SW480 (cell line): Measurements from ENCODE around the gene NDST3.

Source experiments
- DNase-seq: peaks from one replicate; pipeline ENCODE4 v3.0.0-alpha.2; 2016; ENCODE audit warnings: low spot score

Gene NDST3

DNA sequence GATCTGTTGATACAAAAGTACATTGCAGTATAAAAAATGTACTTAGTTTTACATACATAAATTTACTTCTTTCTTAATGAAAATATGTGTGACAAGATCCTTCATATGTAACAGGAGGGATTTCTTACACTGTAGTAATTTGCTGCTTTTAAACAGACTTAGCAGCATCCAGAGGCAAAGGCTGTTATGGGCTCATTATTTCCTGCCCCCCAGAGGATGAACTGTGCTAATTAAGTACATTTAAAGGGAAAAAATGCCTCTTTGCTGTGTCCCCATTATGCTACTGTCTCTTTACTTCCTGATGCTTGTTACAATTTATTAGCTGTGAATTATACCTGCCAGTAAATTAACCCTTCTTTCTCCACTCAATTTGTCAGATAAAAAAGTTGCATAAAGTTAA lies 47.1 kb downstream of the NDST3 start:
- no peak for DNase-seq

DNA sequence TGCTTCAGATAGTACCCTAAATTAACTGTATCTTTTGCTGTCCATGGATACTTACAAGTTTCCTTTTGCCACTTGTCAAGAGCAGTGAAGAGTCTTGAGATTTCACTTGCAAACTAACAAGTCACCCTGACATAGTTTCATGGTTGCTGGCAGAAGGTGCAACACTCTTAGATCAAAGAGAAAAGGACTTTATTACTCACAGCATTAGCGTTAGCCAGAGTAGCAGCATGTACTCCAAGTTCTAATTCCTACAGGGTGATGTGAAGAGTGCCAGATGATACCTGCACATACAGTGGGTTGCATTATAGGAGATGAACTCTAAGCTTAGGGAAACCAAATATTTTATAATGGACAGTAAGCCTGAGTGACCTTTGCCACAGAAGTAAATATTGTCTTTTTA lies 47.9 kb downstream of the NDST3 start:
- no peak for DNase-seq

- no peak for DNase-seq
Measured at GRCh38 chr4:118085700-118086099, 51.4 kb downstream of the NDST3 start.

- DNase-seq, result peak; percentile 5
Measured at GRCh38 chr4:118086344-118086743, 52.1 kb downstream of the NDST3 start.

DNA sequence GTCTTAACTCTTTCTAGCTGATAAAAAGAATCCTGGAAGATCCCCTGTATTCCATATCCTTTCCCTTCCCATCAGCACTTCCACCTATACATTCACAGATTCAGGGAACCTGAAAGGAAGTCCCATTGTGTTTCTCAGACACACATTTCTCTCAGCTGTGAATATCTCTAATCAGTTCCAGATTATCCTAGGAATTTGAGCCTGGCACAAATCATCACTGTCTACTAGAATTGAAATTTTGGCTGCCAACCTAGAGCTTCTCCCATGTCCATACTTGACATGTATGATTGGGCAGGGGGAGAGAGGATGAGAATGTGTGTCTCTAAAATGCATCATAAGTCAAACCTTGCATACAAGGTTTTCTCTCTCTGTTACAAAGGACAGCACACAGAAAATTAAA lies 53.1 kb downstream of the NDST3 start:
- DNase-seq, result no peak

GRCh38 chr4:118099106-118099505 lies 64.8 kb downstream of the NDST3 start:
- no peak for DNase-seq

DNA sequence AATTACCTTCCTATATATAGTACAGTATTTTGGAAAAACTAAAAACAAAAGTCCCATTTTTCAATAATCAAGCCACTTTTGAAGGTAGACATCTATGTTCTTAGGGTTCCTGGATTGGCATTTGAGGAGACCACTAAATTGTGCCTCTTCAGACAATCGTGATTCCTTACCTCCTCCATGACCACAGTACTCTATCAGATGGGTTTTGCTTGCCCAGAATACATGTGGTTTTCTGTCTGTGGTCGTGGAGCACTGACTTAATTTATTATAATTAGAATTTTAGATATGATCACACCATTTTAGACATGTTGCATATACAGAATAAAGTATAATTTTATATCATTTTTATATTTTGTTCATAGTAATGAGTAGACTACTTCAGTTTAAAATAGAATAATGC lies 67.9 kb downstream of the NDST3 start:
- no peak for DNase-seq

DNA sequence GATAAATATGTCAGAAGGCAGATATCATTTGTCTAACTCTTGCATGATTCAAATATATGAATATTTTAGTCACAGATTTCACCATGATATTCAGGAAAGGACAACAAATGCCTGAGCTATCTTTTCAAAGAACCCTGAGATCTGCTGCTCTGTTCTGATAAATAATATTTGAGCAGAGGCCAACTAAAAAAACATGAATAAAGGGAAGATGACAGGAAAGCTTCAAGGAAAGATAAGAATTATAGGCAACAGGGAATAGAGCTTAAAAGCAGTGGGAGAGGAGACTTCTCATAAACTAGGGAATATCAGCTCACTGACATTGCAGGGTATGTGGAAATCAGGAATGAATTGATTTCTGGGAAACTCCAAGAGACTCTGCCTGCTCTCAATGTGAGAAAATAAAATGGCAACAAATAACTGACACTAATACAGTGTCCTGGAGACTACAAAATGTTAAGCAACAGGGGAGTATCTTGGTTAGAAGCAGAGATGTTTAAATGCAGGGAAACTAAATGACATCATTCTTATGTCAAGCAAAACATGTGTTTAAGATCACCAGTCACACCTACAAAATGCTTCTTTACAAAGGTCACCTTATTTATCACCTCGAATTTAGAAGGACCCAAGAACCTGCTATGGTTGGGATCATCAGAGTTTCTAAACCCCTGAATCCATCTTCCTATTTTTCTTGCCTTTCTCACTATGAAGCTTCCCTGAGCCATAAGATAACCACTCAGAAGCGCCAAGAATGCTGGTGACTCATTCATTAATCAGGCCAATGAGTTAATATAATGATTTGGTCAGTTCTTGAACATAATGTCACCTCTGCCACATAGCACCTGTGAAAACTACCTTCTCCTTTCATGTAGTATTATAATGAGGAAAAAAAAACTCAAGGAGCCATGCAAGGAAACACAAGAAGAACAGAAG lies 78.1 kb downstream of the NDST3 start:
- DNase-seq, result no peak

GRCh38 chr4:118113220-118113619 lies 78.9 kb downstream of the NDST3 start:
- no peak for DNase-seq

DNA sequence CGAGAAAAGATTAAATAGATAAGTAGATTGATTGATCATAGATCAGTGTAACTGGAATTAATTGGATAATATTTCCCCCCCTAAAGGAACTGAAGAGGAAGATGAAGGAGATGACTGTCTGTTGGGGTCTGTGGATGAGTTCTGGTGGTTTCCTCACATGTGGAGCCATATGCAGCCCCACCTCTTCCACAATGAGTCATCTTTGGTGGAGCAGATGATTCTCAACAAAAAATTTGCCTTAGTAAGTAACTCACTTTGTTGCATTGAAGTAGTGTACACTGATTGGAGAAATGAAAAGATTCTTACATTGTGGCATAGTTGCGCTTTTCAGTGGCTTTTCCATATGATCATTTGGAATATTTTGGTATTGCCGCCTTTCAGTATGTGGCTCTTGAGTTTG lies 80.4 kb downstream of the NDST3 start:
- no peak for DNase-seq

DNA sequence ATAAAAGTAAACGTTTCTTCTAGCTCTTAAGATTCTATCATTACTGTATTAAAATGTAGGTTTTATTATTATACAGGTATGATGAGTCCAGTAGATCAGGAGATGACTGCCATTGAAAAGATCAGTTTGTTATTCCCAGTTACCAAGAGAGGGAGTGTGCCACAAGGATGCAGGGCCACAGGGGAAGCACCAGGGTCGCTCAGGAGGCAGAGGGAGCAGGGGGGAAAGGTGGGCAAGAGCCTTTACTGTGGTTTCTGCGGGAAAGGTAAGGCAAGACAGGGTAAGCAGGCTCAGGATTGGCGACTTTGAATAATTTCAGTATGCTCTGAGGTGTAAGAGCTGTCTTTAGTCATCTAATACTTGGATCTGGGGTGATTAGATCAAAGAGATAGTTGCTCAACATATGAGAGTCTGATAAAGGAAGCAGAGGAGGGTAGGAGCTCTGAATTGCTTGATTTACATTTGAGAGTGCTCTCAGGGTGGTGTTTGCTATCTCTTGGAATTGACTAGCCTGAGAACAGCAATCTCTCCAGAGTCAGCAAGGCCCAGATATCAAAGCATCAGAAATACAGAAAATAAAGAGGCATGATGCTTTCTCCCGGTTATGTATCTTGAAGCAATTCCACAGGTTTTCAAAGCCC lies 86.0 kb downstream of the NDST3 start:
- no peak for DNase-seq

DNA sequence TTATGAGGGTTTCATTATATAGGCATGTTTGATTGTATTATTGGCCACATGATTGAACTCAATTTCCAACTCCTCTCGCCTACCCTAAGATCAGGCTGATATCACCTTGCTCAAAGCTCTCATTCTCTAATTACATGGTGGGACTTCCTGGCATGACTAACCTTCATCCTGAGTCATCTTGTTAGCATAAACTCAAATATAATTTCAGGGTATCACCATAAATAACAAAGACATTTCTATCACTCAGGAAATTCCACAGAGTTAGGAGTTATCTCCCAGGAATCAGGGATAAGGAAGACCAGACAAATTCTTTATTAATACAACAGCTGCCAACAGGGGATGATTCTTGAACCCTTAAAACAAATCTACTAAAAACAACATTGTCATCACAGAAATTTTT lies 90.7 kb downstream of the NDST3 start:
- no peak for DNase-seq

- no peak for DNase-seq
Measured at GRCh38 chr4:118139241-118139640, 105.0 kb downstream of the NDST3 start.

DNA sequence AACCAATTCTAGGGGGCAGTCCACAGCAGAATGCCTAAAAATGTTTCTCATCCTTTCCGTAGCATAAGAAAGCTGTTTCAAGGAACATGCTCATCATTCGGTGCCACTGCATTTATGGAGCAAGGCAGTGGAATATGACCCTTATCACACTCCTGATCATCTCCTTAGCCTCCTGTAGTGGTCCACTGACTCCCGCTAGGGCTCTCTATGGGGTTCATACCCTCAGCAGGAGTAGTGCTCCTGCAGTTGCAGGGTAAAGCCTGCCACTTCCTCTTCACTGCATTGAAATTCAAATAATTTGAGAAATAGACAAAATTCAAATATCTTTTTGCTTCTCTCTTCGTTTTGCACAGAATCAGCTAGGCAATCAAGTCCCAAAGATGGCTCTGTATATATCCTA lies 107.0 kb downstream of the NDST3 start:
- no peak for DNase-seq

DNA sequence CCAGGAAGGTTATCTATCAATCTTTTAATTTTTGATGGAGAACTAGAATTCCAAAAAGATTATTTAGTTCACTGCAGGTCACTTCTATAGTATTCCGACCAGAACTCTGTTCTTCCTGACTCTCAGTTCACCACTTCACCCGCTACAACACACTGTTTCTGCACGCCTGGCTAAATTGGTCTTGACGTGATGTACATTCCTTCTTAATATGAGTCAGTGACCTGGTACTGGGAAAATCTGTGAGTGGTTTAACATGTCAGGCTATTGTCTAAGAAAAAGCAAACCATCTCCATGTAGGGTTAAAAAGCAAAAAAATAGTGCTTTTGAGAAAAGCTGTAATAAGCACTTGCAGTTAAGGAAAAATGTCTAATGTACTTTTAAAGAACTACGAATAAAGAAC lies 120.4 kb downstream of the NDST3 start:
- no peak for DNase-seq

DNA sequence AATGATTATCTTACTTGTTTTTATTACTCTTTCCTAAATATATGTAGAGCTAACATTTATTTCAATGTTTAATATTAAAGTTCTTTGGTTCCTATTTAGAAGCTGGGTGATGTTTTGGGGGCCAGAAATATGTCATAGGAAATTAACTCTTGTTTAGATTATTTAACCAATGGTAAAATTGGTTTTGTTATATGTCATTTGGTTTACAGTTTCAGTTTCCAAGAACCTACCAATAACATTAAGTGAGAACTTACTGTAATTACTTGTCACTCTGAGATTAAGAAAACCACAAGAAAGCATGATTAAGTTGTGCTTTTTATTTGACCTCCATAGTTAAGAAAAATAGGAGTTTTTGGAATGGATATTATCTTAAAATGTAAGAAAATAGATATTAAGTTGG lies 121.2 kb downstream of the NDST3 start:
- no peak for DNase-seq

GRCh38 chr4:118158763-118159375 lies 124.6 kb downstream of the NDST3 start:
- DNase-seq, result no peak

GRCh38 chr4:118167306-118167705 lies 133.0 kb downstream of the NDST3 start:
- no peak for DNase-seq

- no peak for DNase-seq
Measured at GRCh38 chr4:118171381-118171780, 137.1 kb downstream of the NDST3 start.

GRCh38 chr4:118173126-118173525 lies 138.8 kb downstream of the NDST3 start:
- DNase-seq, result no peak

DNA sequence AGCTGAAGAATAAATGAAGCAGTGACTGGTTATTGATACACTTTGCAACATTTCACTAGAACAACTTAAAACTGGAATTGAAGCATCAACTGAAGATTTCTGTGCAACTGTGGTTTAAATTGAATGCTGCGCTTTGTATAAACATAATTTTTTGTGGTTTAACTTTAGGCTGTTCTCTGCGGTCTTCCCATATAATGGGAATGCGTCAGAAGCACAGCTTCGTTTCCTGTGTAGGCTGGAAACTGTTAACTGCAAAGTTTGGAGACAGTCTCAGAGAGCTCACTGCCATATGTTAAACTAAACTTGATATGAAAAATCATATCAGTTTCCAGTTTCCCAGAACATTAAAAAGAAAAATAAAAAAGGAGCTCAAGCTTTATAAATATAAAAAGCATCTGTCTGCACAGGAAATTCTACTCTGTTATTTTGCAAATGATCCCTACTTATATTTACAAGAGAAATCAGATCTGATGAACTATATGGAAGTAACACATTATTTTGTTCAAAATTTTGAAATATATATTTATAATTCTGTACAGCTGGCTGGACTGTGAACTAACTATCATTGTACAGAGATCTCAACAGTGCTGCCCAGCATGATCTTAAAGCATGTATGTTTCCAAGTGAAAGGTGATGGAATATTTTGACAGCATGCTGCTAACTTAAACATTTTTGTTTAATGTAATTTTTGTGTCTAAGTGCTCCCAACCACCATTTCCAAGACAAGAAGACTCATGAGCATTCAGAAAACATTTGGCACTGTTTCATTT lies 139.9 kb downstream of the NDST3 start:
- peak; percentile 16 for DNase-seq

GRCh38 chr4:118175506-118175905 lies 141.2 kb downstream of the NDST3 start:
- DNase-seq, result no peak
